Body of pancreas (tissue), 4 donors: ENCODE measurements around the gene IL17C.

Experiments used
- POLR2A ChIP-seq, 3 donors: fragments of 450-650 bp; IDR thresholded peaks; one replicate each; pipeline ENCODE4 v1.6.1; 2016; ENCODE audit warnings: antibody characterized with exemption in 3 of 3, mild to moderate bottlenecking in 2 of 3
- TF ChIP-seq, protein P1 (sequence below), 7 experiments: fragments of 450-650 bp in 4 of 7; fragments of 200-600 bp in 3 of 7; sonication (generic) in 3 of 7; IDR thresholded peaks; one replicate each; pipeline ENCODE4 v1.5.1; 2016 to 2019; ENCODE audit warnings: antibody characterized with exemption in 7 of 7

DNA sequence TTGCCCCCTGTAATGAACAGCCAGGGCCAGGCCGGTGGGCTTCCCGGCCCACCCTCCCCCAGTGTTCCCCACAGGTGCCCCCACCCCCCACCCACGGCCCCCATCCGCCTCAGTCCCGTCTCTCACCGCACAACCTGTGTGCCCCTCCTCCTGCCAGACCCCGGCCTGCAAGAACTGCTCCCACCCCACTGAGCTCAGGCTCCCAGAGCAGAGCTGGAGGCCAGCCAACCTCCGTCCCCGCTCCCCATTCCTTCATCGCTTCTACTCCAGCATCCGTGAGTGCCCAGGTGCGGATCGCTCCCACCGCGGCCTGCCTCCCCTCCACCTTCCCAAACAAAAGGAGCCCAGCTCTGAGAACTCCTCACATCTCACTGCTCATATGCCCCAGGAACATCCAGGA is 20.3 kb downstream of the IL17C start:
- TF ChIP-seq, protein P1, sequence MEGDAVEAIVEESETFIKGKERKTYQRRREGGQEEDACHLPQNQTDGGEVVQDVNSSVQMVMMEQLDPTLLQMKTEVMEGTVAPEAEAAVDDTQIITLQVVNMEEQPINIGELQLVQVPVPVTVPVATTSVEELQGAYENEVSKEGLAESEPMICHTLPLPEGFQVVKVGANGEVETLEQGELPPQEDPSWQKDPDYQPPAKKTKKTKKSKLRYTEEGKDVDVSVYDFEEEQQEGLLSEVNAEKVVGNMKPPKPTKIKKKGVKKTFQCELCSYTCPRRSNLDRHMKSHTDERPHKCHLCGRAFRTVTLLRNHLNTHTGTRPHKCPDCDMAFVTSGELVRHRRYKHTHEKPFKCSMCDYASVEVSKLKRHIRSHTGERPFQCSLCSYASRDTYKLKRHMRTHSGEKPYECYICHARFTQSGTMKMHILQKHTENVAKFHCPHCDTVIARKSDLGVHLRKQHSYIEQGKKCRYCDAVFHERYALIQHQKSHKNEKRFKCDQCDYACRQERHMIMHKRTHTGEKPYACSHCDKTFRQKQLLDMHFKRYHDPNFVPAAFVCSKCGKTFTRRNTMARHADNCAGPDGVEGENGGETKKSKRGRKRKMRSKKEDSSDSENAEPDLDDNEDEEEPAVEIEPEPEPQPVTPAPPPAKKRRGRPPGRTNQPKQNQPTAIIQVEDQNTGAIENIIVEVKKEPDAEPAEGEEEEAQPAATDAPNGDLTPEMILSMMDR (IDR thresholded peaks at IDR 0.05) = no peak
- no peak for TF ChIP-seq POLR2A (IDR thresholded peaks at IDR 0.05)
